Liver (tissue), 3 donors: Measurements from ENCODE around the gene KANSL1L.

ENCODE experiments used
- GABPA ChIP-seq, 2 donors: IDR thresholded peaks in 1 of 2; conservative IDR thresholded peaks in 1 of 2; 2 replicates each; pipeline ENCODE4 v1.6.1; 2016; ENCODE audit warnings: antibody characterized with exemption in 2 of 2, mild to moderate bottlenecking in 1 of 2, moderate library complexity in 1 of 2
- JUND ChIP-seq, 2 donors: IDR thresholded peaks; 2 replicates each; pipeline ENCODE4 v1.6.1; 2016; ENCODE audit warnings: antibody characterized with exemption in 2 of 2
- NR2F2 ChIP-seq: IDR thresholded peaks from 2 replicates; pipeline ENCODE4 v1.6.1; 2016; ENCODE audit warnings: antibody characterized with exemption
- RAD21 ChIP-seq, 2 donors: IDR thresholded peaks; 2 replicates each; pipeline ENCODE4 v1.6.1; 2016; ENCODE audit warnings: antibody characterized with exemption in 2 of 2, mild to moderate bottlenecking in 2 of 2
- SP1 ChIP-seq: IDR thresholded peaks from 2 replicates; pipeline ENCODE4 v1.6.1; 2018; ENCODE audit warnings: antibody characterized with exemption, mild to moderate bottlenecking
- TAF1 ChIP-seq: conservative IDR thresholded peaks from 2 replicates; pipeline ENCODE4 v1.6.1; 2016; ENCODE audit warnings: antibody characterized with exemption, mild to moderate bottlenecking
- YY1 ChIP-seq: IDR thresholded peaks from 2 replicates; pipeline ENCODE4 v1.6.1; 2016; ENCODE audit warnings: antibody characterized with exemption, mild to moderate bottlenecking
- TF ChIP-seq, protein P1 (sequence below): fragments of 150-350 bp; IDR thresholded peaks from 2 replicates; pipeline ENCODE4 v1.5.1; 2017; ENCODE audit warnings: improper control_type of control experiment, low read depth, low read length; ENCODE audit not compliant: missing input control
- TF ChIP-seq, protein P2 (sequence below): IDR thresholded peaks from 2 replicates; pipeline ENCODE4 v1.6.1; 2016; ENCODE audit warnings: antibody characterized with exemption, mild to moderate bottlenecking
- TF ChIP-seq, protein P3 (sequence below): IDR thresholded peaks from 2 replicates; pipeline ENCODE4 v1.6.1; 2016; ENCODE audit warnings: antibody characterized with exemption
- TF ChIP-seq, protein P4 (sequence below): IDR thresholded peaks from 2 replicates; pipeline ENCODE4 v1.6.1; 2016; ENCODE audit warnings: antibody characterized with exemption
- TF ChIP-seq, protein P5 (sequence below): IDR thresholded peaks from 2 replicates; pipeline ENCODE4 v1.6.1; 2016; ENCODE audit warnings: antibody characterized with exemption
- donor health status: healthy.
- donor health status: healthy.

DNA sequence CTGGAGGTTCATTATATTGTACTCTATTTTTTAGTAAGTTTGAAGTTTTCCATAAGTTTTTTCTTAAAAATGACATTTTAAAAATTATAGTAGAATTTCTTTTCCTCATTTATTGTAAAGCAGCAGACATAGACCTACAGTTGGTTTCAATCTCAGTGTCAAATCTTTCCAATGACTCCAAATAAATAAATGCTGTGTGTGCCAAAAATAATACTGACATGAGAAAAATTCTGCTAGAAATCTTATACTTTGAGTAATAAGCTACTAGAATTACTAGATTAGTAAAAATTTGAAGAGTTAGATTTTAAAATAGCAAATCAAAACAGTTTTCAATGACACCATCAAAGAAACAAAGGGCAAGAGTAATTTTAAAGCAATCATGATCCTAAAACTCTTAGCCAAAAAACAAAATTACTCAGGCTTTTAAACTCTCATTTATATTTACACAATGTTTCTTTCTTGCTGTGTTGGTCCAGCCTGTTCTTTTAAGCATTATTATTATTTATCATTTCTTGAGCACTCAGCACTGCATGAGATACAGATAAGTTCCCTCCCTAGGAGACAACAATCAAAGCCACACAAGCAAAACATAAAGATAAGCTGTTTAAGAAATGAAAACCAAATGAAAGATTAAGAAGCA lies 8.3 kb upstream of the KANSL1L start:
- TF ChIP-seq, protein P1, sequence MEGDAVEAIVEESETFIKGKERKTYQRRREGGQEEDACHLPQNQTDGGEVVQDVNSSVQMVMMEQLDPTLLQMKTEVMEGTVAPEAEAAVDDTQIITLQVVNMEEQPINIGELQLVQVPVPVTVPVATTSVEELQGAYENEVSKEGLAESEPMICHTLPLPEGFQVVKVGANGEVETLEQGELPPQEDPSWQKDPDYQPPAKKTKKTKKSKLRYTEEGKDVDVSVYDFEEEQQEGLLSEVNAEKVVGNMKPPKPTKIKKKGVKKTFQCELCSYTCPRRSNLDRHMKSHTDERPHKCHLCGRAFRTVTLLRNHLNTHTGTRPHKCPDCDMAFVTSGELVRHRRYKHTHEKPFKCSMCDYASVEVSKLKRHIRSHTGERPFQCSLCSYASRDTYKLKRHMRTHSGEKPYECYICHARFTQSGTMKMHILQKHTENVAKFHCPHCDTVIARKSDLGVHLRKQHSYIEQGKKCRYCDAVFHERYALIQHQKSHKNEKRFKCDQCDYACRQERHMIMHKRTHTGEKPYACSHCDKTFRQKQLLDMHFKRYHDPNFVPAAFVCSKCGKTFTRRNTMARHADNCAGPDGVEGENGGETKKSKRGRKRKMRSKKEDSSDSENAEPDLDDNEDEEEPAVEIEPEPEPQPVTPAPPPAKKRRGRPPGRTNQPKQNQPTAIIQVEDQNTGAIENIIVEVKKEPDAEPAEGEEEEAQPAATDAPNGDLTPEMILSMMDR: no peak
- TF ChIP-seq SP1 (no peak), RAD21 (IDR thresholded peaks at IDR 0.05) (no peak), GABPA (IDR thresholded peaks at IDR 0.05 in 1 of 2, conservative IDR thresholded peaks at IDR 0.05 in 1 of 2) (no peak), JUND (IDR thresholded peaks at IDR 0.05) (no peak), NR2F2 (no peak), YY1 (no peak), TAF1 (no peak)
- TF ChIP-seq, protein P2, sequence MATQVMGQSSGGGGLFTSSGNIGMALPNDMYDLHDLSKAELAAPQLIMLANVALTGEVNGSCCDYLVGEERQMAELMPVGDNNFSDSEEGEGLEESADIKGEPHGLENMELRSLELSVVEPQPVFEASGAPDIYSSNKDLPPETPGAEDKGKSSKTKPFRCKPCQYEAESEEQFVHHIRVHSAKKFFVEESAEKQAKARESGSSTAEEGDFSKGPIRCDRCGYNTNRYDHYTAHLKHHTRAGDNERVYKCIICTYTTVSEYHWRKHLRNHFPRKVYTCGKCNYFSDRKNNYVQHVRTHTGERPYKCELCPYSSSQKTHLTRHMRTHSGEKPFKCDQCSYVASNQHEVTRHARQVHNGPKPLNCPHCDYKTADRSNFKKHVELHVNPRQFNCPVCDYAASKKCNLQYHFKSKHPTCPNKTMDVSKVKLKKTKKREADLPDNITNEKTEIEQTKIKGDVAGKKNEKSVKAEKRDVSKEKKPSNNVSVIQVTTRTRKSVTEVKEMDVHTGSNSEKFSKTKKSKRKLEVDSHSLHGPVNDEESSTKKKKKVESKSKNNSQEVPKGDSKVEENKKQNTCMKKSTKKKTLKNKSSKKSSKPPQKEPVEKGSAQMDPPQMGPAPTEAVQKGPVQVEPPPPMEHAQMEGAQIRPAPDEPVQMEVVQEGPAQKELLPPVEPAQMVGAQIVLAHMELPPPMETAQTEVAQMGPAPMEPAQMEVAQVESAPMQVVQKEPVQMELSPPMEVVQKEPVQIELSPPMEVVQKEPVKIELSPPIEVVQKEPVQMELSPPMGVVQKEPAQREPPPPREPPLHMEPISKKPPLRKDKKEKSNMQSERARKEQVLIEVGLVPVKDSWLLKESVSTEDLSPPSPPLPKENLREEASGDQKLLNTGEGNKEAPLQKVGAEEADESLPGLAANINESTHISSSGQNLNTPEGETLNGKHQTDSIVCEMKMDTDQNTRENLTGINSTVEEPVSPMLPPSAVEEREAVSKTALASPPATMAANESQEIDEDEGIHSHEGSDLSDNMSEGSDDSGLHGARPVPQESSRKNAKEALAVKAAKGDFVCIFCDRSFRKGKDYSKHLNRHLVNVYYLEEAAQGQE: no peak
- TF ChIP-seq, protein P3, sequence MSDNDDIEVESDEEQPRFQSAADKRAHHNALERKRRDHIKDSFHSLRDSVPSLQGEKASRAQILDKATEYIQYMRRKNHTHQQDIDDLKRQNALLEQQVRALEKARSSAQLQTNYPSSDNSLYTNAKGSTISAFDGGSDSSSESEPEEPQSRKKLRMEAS: no peak
- TF ChIP-seq, protein P4, sequence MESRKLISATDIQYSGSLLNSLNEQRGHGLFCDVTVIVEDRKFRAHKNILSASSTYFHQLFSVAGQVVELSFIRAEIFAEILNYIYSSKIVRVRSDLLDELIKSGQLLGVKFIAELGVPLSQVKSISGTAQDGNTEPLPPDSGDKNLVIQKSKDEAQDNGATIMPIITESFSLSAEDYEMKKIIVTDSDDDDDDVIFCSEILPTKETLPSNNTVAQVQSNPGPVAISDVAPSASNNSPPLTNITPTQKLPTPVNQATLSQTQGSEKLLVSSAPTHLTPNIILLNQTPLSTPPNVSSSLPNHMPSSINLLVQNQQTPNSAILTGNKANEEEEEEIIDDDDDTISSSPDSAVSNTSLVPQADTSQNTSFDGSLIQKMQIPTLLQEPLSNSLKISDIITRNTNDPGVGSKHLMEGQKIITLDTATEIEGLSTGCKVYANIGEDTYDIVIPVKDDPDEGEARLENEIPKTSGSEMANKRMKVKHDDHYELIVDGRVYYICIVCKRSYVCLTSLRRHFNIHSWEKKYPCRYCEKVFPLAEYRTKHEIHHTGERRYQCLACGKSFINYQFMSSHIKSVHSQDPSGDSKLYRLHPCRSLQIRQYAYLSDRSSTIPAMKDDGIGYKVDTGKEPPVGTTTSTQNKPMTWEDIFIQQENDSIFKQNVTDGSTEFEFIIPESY: no peak
- TF ChIP-seq, protein P5, sequence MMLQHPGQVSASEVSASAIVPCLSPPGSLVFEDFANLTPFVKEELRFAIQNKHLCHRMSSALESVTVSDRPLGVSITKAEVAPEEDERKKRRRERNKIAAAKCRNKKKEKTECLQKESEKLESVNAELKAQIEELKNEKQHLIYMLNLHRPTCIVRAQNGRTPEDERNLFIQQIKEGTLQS: no peak
